Stimulated activated CD8-positive, alpha-beta memory T cell treated with anti-CD3 and anti-CD28 coated beads, Interleukin-7, amount 100 ng/mL, for 4 hours (primary cell): ENCODE data around the gene DYNC1I2.
"Not testable (repeated sequence)": the region's sequence is repeated elsewhere in the genome, so short reads cannot be mapped to it uniquely, and the experiment has no call there.

Experiments used
- DNase-seq, 2 donors: peaks; one replicate each; pipeline ENCODE4 v3.0.0-alpha.2; 2020; ENCODE audit warnings: low read depth in 2 of 2

Gene DYNC1I2

GRCh38 chr2:171712051-171712450 lies 24.8 kb downstream of the DYNC1I2 start:
- no peak for DNase-seq

DNA sequence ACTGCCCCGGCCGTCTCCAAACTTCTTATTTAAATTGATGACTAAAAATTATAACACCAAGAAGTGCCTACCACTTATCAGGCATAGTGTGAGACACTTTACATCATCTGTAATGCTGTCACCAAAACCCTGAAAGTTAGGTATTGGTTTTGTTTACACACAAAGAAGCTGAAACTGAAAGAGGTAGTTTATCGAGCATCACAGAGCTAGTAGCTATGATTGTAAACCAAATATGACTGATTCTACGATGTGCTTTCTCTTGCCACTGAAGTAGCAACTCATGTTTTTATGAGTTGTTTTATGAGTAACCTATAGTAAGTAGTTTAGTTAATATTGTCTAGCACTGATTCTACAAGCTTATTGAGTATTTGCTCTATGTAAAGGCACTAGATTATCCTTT lies 31.5 kb downstream of the DYNC1I2 start:
- no peak for DNase-seq

DNA sequence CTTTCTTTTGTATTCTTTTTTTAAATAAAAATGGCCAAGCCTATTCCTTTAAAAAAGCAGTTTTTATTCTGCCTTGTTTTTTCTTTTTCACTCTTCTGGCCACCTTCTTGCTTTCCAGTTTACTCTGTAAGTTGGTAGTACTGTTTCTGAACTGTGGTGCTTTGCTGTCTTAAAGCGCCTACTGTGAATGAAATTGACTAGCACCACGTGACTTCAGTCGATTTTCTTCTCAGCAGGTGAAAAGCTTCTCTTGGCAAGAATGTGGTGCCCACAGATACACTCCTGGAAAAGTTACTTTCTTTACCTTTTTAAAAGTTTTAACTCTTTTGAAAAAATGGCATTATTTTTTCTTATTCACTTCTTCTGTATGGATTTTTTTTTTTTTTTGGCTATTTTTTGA lies 32.4 kb downstream of the DYNC1I2 start:
- no peak for DNase-seq

GRCh38 chr2:171723716-171724683 lies 36.7 kb downstream of the DYNC1I2 start:
- no peak for DNase-seq

DNA sequence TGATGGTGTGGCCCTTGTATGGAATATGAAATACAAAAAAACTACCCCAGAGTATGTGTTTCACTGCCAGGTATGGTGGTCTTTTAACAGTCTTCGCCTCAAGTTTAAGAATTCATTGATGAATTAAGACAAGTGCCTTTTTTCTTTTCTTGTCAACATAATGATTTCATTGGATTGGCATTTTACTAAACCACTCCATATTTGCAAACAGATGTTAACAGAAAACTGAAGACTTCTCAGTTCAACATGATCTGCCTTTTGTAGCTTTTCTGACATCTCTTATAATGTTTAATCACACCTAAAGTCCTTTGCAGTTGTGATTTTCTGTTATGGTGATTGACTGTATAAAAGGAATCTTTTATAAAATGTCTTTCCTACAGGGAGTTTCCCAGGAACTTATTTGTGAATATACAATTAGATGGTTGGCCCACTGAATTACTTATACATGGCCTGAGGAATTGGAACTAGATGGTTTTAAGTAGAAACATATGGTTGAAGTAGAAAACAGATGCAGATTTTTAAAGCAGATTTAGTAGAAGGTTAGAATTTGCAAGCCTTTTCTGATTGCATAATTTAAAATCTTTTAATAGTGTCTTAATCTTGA lies 39.7 kb downstream of the DYNC1I2 start:
- DNase-seq, result no peak

- DNase-seq, result no peak
These were observed 42.0 kb downstream of the DYNC1I2 start for GRCh38 chr2:171728989-171729951.

- DNase-seq, result no peak
These were observed 42.7 kb downstream of the DYNC1I2 start for GRCh38 chr2:171729952-171730317.

- no peak for DNase-seq
These were observed 48.9 kb downstream of the DYNC1I2 start for GRCh38 chr2:171735991-171736710.

DNA sequence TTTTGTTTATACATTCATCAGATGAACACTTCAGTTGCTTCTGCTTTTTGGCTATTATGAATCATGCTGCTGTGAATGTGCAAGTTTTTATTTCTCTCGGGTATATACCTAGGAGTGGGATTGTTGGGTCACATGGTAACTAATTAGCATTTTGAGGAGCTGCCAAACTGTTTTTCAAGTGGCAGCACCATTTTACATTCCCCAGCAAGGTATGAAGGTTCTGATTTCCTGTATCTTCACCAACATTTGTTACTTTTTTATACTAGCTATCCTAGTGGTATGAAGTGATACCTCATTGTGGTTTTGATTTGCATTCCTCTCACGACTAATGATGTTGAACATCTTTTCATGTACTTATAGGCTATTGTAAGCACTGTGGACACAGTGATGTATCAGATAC lies 53.9 kb downstream of the DYNC1I2 start:
- DNase-seq, result no peak

DNA sequence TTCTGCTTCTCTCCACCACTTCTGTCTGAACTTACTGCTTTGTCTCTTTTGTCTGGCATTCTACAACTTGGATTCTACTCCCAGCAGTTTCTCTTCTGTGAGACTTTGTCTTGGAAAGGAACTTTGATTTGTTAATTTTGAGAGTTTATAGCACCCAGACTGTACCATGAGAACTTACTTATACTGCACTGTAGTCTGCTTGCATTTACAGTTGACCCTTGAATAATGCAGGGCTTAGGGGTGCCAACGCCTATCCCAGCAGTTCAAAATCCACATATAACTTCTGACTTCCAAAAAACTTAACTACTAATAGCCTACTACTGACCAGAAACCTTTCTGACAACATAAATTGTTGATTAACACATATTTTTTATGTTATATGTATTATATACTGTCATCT lies 55.5 kb downstream of the DYNC1I2 start:
- DNase-seq, result no peak

GRCh38 chr2:171745141-171745540 lies 57.9 kb downstream of the DYNC1I2 start:
- no peak for DNase-seq

GRCh38 chr2:171745806-171746205 lies 58.5 kb downstream of the DYNC1I2 start:
- DNase-seq, result no peak

DNA sequence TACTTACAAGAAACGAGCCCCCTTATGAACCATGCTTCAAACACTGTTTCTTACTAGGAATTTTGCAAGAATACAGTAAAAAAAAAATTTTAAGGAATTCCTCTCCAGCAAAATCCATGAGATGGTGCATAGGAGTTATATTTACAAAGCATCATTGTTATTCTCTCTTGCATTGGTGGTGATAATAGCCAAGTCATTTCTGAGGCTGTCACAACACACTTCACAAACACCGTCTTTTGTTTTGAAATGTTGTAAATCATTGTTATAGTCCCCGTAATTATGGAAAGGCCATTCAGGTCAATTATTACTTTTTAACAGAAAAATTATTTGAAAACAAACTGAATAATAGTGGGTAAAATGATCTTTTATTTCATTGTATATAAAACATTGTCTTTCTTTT lies 60.1 kb downstream of the DYNC1I2 start:
- DNase-seq, result no peak

DNA sequence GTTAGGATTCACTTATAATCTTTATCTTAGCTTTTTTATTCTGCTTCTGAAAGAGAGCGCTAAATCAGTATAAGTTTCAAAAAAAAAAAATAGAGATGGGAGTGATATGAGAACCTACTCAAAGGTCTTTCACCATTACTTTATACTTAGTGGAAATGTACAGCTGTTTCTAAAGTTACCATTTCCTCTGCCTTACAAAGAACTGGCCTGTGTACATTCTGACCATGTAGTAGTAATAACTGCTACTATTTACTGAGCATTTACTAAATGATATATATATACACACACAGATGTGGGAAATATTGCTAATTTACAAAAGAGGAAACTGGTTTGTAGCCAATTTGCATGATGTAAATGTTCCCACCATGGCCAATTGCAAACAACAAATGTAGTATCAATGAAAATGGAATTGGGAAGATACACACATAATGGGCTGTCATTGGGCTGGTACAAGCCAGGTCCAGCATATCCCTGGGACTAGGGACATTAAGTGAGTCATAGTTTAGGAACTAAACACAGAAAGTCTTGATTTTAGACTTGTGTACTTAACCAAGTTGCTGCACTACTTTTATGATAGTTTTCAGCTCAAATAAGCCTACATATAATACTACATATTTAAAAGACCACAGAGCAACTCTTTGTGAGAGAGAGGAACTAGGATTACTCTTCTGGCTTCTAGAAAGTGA lies 67.1 kb downstream of the DYNC1I2 start:
- DNase-seq, result no peak

DNA sequence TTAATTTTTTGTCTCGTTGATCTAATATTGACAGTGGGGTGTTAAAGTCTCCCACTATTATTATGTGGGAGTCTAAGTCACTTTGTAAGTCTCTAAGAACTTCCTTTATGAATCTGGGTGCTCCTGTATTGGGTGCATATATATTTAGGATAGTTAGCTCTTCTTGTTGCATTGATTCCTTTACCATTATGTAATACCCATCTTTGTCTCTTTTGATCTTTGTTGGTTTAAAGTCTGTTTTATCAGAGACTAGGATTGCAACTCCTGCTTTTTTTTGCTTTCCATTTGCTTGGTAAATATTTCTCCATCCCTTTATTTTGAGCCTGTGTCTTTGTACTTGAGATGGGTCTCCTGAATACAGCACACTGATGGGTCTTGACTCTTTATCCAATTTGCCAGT lies 71.5 kb downstream of the DYNC1I2 start:
- not testable (repeated sequence) for DNase-seq

DNA sequence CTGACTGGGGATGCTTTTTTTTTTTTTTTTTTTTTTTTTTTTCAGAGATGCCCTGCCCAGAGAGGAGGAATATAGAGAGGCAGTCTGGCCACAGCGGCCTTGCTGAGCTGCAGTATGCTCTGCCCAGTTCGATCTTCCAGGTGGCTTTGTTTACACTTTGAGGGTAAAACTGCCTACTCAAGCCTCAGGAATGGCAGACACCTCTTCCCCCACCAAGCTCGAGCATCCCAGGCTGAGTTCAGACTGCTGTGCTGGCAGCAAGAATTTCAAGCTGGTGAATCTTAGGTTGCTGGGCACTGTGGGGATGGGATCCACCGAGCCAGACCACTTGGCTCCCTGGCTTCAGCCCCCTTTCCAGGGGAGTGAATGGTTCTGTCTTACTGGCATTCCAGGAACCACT lies 73.9 kb downstream of the DYNC1I2 start:
- not testable (repeated sequence) for DNase-seq

GRCh38 chr2:171762879-171763573 lies 75.8 kb downstream of the DYNC1I2 start:
- no peak for DNase-seq

- no peak for DNase-seq
These were observed 76.3 kb downstream of the DYNC1I2 start for GRCh38 chr2:171763602-171764001.

DNA sequence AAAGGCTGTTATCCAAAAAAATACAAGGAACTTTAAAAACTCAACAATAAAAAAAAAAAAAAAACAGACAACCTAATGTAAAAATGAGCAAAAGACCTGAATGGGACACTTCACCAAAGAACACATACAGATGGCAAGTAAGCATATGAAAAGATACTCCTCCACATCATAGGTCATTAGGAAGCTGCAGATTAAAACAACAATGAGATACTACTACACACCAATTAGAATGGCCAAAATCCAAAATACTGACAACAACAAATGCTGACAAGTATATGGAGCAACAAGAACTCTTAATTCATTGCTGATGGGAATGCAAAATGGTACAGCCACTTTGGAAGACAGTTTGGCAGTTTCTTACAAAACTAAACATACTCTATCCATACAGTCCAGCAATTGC lies 84.2 kb downstream of the DYNC1I2 start:
- DNase-seq, result no peak

GRCh38 chr2:171772373-171772772 lies 85.1 kb downstream of the DYNC1I2 start:
- DNase-seq, result no peak
